ENCODE measurements around the gene KCNA10.

Gene KCNA10

GRCh38 chr1:110477445-110477957, 41.5 kb downstream of the KCNA10 start:
- DNase-seq (ENCODE audit: low spot score) = no peak

GRCh38 chr1:110477041-110477440, 41.9 kb downstream of the KCNA10 start:
- no peak for DNase-seq (ENCODE audit: low spot score)

- no peak for DNase-seq (ENCODE audit: low spot score)
Observed at GRCh38 chr1:110476028-110476765, 42.8 kb downstream of the KCNA10 start.

- no peak for DNase-seq (ENCODE audit: low spot score)
Observed at GRCh38 chr1:110475362-110476027, 43.5 kb downstream of the KCNA10 start.

- DNase-seq (ENCODE audit: low spot score) = no peak
Observed at GRCh38 chr1:110474444-110474843, 44.5 kb downstream of the KCNA10 start.

- DNase-seq (ENCODE audit: low spot score) = no peak
Observed at GRCh38 chr1:110472546-110472945, 46.4 kb downstream of the KCNA10 start.

- no peak for DNase-seq (ENCODE audit: low spot score)
Observed at GRCh38 chr1:110471131-110471530, 47.8 kb downstream of the KCNA10 start.
